DOHH2 (cell line): ENCODE data around the gene EEF1B2.

Experiments
- CTCF ChIP-seq: fragments of 200-600 bp; sonication (generic); IDR thresholded peaks from one replicate; pipeline ENCODE4 v1.5.1; 2014; ENCODE audit warnings: antibody characterized with exemption, mild to moderate bottlenecking, low read depth, low read length; ENCODE audit not compliant: poor library complexity, severe bottlenecking
- EZH2phosphoT487 ChIP-seq: fragments of 200-600 bp; sonication (generic); IDR thresholded peaks from 2 replicates; pipeline ENCODE4 v1.6.1; 2017; ENCODE audit warnings: borderline replicate concordance, mild to moderate bottlenecking, antibody characterized with exemption, low read length, moderate library complexity, mixed read lengths

GRCh38 chr2:206198677-206199076, 39.0 kb downstream of the EEF1B2 start:
- TF ChIP-seq CTCF (no peak), EZH2phosphoT487 (no peak)
